IMR-90 (cell line): ENCODE results near the gene NDRG4. TPM values are rescaled to one million over a fixed set of nuclear protein-coding genes. Genes with fewer than 3 reads are reported as not detected.

Experiments
- RCOR1 ChIP-seq: IDR thresholded peaks from 2 replicates; pipeline ENCODE4 v1.6.1; 2012; ENCODE audit warnings: mild to moderate bottlenecking, low read length, improper control_type of control experiment; ENCODE audit not compliant: insufficient replicate concordance
- USF2 ChIP-seq: fragments of 150-350 bp; IDR thresholded peaks from 2 replicates; pipeline ENCODE4 v1.6.1; 2017; ENCODE audit warnings: mild to moderate bottlenecking, antibody characterized with exemption, low read length, low read depth
- polyA plus RNA-seq, 3 experiments: library from polyadenylated mRNA; depleted of rRNA; stranded (reverse); fragments of >200 nt; gene quantifications; 2 replicates each; pipeline ENCODE4 v1.2.3, GENCODE V29; 2012; ENCODE audit warnings: low replicate concordance in 1 of 3
- total RNA-seq: library from RNA; depleted of rRNA; stranded (reverse); fragments of >200 nt; gene quantifications from 2 replicates; pipeline ENCODE4 v1.2.3, GENCODE V29; 2012

The NDRG4 gene
- total and polyA plus RNA-seq, 2 of the 4 experiments (the other 2 are of a cell fraction), result 10.9 to 23.5 TPM

DNA sequence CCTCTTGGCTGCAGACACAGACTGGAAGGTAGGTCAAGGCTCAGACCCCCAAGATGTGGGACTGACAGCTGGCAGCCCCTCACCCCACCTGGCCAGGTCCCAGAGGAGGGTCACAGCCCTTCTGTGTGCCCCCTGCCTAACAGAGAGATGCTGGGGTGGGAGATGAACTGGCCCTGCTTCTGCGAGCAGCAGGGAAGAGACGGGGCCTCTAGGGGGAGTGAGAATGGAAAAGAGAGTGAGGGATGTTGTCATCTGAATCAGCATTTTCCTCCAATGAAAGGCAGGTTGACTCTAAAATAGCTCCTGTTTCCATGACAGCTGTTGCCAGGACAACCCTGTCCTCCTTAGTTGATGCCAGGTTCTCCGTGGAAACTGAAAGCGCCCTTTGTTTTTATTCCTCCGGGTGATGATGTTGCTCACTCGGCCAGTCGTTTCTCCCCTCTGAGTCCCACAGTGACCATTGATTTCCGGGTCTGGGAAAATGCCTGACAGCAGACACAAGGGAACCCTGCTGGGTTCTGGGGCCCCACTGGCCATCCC lies 4.9 kb upstream of the NDRG4 start (continued):
- no peak; the same call in 1 of the 2 replicates for TF ChIP-seq USF2
- no peak for TF ChIP-seq RCOR1
